Karpas-422 (cell line): ENCODE measurements around the gene DDX56. TPM values are rescaled to one million over a fixed set of nuclear protein-coding genes. Genes with fewer than 3 reads are reported as not detected.

Experiments
- DNase-seq: peaks from one replicate; pipeline ENCODE4 v3.0.0-alpha.2; 2015
- H2AFZ ChIP-seq: fragments of 200-600 bp; sonication (generic); 2 replicates; pipeline ENCODE4 v1.6.1; 2014; ENCODE audit warnings: antibody characterized with exemption, low read length, mixed read lengths
- H3K27ac ChIP-seq: fragments of 200-600 bp; sonication (generic); 2 replicates; pipeline ENCODE4 v1.5.1; 2014; ENCODE audit warnings: mild to moderate bottlenecking, low read length, moderate library complexity
- H3K27me3 ChIP-seq: fragments of 200-600 bp; sonication (generic); 2 replicates; pipeline ENCODE4 v1.6.1; 2014; ENCODE audit warnings: low read length, mixed read lengths
- H3K36me3 ChIP-seq: fragments of 200-600 bp; sonication (generic); 2 replicates; pipeline ENCODE4 v1.6.1; 2014; ENCODE audit warnings: low read length, mixed read lengths; ENCODE audit not compliant: insufficient read depth
- H3K4me1 ChIP-seq: fragments of 200-600 bp; sonication (generic); 2 replicates; pipeline ENCODE4 v1.6.1; 2014; ENCODE audit warnings: mild to moderate bottlenecking, low read length, mixed read lengths
- H3K4me2 ChIP-seq: fragments of 200-600 bp; sonication (generic); 2 replicates; pipeline ENCODE4 v1.6.1; 2014; ENCODE audit warnings: low read length, low read depth, mild to moderate bottlenecking; ENCODE audit not compliant: poor library complexity, severe bottlenecking
- H3K4me3 ChIP-seq: fragments of 200-600 bp; sonication (generic); 2 replicates; pipeline ENCODE4 v1.5.1; 2014; ENCODE audit warnings: mild to moderate bottlenecking, antibody characterized with exemption, low read length, mixed read lengths
- H3K79me2 ChIP-seq: fragments of 200-600 bp; sonication (generic); 2 replicates; pipeline ENCODE4 v1.6.1; 2014; ENCODE audit warnings: mild to moderate bottlenecking, low read length, mixed read lengths
- H3K9ac ChIP-seq: fragments of 200-600 bp; sonication (generic); 2 replicates; pipeline ENCODE4 v1.6.0; 2014; ENCODE audit warnings: low read length
- H3K9me2 ChIP-seq: fragments of 200-600 bp; sonication (generic), shearing (Covaris generic); replicated peaks from 2 replicates; pipeline ENCODE4 v1.6.0; 2014; ENCODE audit warnings: mild to moderate bottlenecking, low read length, moderate library complexity; ENCODE audit not compliant: insufficient read depth
- H3K9me3 ChIP-seq: fragments of 300-700, 200-600 bp; sonication (generic); 2 replicates; pipeline ENCODE4 v1.6.1; 2014; ENCODE audit warnings: low read length, mixed read lengths
- H4K20me1 ChIP-seq: fragments of 200-600 bp; sonication (generic); 2 replicates; pipeline ENCODE4 v1.6.1; 2014; ENCODE audit warnings: mild to moderate bottlenecking, antibody characterized with exemption, low read length, low read depth; ENCODE audit not compliant: insufficient read depth
- total RNA-seq: library from RNA; depleted of rRNA; stranded (reverse); fragments of >200 nt; shearing (Covaris generic); gene quantifications from 2 replicates; pipeline ENCODE4 v1.2.3, GENCODE V29; 2014; ENCODE audit warnings: low replicate concordance

The DDX56 gene
- total RNA-seq, 1 experiment from 2014 or later: 66.8 TPM

DNA sequence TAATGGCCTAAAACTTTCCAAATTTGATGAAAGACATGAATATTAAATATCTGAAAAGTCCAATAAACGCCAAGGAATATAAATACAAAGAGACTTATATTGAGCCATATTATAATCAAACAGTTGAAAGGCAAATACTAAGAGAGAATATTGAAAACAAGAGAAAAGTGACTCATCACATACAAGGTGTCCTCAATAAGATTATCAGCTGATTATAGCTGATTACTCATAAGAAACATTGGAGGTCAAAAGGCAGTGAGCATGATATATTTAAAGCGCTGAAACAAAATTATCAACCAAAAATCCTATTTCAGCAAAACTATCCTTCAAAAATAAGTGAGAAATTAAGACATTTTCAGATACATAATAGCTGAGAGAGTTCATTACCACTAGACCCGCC, 24.8 kb downstream of the DDX56 start:
- no peak overlapping the region for H3K4me3 ChIP-seq
- H3K36me3 ChIP-seq: no peaks in the 10 kb centered on the region
- no peaks in the 10 kb centered on the region for H3K9me3 ChIP-seq
- H3K27ac ChIP-seq: no peak overlapping the region
- no peaks in the 10 kb centered on the region for H3K27me3 ChIP-seq
- H3K4me1 ChIP-seq: no peaks in the 10 kb centered on the region
- no peaks in the 10 kb centered on the region for H3K9me2 ChIP-seq
- DNase-seq: no peak
- no peaks in the 10 kb centered on the region for H4K20me1 ChIP-seq
- H3K79me2 ChIP-seq: no peaks in the 10 kb centered on the region
- no peak overlapping the region for H3K4me2 ChIP-seq
- H2AFZ ChIP-seq: no peak overlapping the region
- no peak overlapping the region for H3K9ac ChIP-seq

DNA sequence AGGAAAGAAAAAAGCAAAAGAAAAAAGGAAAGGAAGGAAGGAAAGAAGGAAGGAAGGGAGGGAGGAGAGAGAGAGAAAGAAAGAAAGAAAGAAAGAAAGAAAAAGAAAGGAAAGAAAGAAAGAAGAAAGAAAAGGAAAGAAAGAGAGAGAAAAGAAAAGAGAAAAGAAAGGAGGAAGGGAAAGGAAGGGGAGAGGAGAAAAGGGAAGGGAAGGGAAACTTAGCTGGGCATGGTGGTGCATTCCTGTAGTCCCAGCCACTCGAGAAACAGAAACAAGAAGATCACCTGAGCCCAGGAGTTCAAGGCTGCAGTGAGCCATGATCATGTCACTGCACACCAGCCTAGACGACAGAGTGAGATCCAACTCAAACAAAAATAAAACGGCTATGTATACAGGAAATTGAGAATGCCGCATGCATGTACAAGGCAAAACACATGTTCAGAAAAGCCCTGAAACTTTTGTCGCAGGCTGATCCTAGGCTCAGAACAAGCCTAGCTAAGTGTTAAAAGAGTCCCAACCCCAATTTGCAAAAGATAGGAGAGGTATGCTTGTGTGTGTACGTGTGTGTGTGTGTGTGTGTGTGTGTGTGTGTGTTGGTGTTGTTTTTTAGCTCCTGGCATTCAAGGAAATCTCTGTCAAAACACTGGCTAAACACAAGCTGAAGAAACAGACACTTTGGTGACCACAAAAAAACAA, 26.0 kb downstream of the DDX56 start:
- Histone ChIP-seq H3K9me2 (no peaks in the 10 kb centered on the region), H4K20me1 (no peaks in the 10 kb centered on the region), H3K27ac (no peak overlapping the region), H3K9ac (no peak overlapping the region), H3K27me3 (no peaks in the 10 kb centered on the region), H3K4me1 (no peaks in the 10 kb centered on the region), H3K79me2 (no peaks in the 10 kb centered on the region), H2AFZ (no peak overlapping the region), H3K4me2 (no peak overlapping the region), H3K36me3 (no peaks in the 10 kb centered on the region), H3K4me3 (no peak overlapping the region), H3K9me3 (no peaks in the 10 kb centered on the region)
- DNase-seq: no peak

DNA sequence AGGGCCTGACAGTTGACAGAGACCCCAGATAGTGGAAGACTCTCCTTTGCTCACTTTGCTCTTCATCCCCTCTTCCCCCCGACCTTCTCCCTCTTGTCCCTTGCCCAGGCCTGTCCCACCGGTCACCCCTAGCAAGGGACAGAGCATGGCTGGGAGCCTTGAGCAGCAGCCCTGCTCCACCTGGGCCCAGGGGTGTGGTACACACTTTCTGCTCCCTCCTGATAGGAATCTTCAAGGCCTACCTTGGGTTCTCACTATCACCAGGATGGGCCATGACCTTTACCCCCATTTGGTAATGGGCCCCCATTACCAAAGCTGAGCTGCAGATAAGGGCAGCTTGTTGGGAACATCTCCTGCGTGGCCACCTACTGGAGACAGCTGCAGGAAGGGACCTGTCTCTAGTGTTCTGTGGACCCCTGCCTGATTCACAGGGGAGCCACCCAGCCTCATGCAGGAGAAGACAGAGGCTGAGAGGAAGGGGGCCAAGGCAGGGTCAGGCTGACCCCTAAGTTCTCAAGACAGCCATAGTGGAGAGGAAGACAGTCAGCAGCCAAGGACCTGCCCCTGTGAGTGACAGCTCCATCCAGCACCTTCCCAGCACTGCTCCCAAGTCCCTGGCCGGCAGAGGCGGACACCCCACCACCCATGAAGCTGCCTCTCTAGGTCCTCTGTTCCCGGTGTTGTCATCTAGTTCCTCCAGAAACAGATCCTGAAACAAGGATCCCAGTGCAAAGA, 31.7 kb downstream of the DDX56 start:
- Histone ChIP-seq H3K36me3 (no peaks in the 10 kb centered on the region), H3K9me2 (no peaks in the 10 kb centered on the region), H2AFZ (no peak overlapping the region), H3K9me3 (no peaks in the 10 kb centered on the region), H3K4me3 (no peak overlapping the region), H3K4me2 (no peak overlapping the region), H4K20me1 (no peaks in the 10 kb centered on the region), H3K4me1 (no peaks in the 10 kb centered on the region), H3K9ac (no peak overlapping the region), H3K27ac (no peak overlapping the region), H3K27me3 (no peaks in the 10 kb centered on the region), H3K79me2 (no peaks in the 10 kb centered on the region)
- no peak for DNase-seq

DNA sequence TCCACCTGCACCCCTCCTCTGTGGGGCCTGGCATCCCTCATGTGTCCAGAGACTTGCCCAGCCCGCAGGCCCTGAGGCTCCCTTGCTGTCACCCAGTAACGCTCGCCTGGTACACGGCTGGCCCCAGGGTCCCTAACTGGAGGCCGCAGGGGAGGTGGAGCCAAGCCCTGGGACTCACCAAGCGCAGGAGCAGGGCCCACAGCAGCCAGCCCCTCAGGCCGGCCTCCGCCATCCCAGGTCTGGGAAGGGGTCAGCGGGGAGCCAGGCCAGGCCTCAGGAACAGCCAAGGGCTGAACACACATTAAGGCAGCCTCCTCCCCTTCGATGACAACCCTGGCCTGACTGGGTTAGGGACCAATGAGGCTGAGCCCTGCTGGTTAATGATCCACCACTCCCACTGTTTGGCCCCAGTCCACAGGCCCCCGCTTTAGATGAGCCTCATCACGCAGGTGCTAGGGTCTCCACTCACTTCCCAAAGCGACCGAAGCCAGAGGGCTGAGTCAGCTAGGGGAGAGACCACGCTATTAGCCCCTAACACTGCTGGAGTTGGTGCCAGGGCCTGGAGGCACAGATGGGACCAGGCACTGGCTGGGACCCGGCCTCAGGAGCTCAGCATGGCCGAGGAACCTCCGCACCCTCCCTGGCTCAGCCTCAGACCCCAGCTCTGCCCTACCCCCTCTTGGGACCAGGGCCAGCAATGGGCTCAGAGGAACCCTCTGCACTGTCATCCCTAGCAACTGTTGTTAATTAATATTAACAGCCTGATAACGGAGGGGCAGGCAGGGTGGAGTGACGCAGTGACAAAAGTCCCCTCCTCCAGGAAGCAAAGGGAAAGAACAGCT, 32.5 kb downstream of the DDX56 start, which contains the start of gene NPC1L1:
Gene NPC1L1 (minus strand): TSS at position 303 of the 842 bp plus-strand sequence. CDS start 71 bp downstream, at position 232.
- H3K9me2 ChIP-seq: no peaks in the 10 kb centered on the region
- no peak within 1 kb of the TSS for H3K27ac ChIP-seq
- H3K4me3 ChIP-seq: no peak within 1 kb of the TSS
- no peak within 1 kb of the TSS for H2AFZ ChIP-seq
- H3K27me3 ChIP-seq: no peaks in the 10 kb centered on the region
- no peaks in the 10 kb centered on the region for H4K20me1 ChIP-seq
- no peaks in the 10 kb centered on the region for H3K4me1 ChIP-seq
- DNase-seq: no peak
- no peaks in the 10 kb centered on the region for H3K79me2 ChIP-seq
- no peak within 1 kb of the TSS for H3K4me2 ChIP-seq
- H3K9ac ChIP-seq: no peak within 1 kb of the TSS
- H3K9me3 ChIP-seq: no peaks in the 10 kb centered on the region
- no peaks in the 10 kb centered on the region for H3K36me3 ChIP-seq

DNA sequence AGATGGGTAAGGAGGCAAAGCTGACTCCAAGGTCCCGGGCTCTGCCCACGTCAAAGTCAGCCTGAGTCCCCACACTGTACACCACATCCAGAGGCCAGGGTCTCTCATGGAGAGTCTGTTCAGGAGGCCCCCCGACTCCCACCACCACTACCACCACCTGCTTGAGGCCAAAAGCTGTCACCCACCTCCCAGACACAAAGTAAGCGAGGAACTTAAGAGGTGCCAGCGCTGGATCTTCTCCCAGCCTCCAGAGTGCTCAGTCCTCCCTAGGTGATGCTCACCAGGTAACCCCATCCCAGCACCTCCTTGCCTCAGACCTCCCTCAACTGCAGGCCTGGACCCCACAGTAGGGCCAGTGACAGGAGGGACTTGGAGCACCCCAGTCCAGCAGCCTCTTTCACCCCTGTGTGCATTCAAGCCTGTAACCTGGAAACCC, 33.1 kb downstream of the DDX56 start:
- no peaks in the 10 kb centered on the region for H3K79me2 ChIP-seq
- H4K20me1 ChIP-seq: no peaks in the 10 kb centered on the region
- no peak overlapping the region for H3K4me3 ChIP-seq
- H3K4me2 ChIP-seq: no peak overlapping the region
- H3K9ac ChIP-seq: no peak overlapping the region
- DNase-seq: no peak
- no peaks in the 10 kb centered on the region for H3K27me3 ChIP-seq
- no peak overlapping the region for H2AFZ ChIP-seq
- H3K4me1 ChIP-seq: no peaks in the 10 kb centered on the region
- no peak overlapping the region for H3K27ac ChIP-seq
- no peaks in the 10 kb centered on the region for H3K9me3 ChIP-seq
- no peaks in the 10 kb centered on the region for H3K9me2 ChIP-seq
- no peaks in the 10 kb centered on the region for H3K36me3 ChIP-seq

DNA sequence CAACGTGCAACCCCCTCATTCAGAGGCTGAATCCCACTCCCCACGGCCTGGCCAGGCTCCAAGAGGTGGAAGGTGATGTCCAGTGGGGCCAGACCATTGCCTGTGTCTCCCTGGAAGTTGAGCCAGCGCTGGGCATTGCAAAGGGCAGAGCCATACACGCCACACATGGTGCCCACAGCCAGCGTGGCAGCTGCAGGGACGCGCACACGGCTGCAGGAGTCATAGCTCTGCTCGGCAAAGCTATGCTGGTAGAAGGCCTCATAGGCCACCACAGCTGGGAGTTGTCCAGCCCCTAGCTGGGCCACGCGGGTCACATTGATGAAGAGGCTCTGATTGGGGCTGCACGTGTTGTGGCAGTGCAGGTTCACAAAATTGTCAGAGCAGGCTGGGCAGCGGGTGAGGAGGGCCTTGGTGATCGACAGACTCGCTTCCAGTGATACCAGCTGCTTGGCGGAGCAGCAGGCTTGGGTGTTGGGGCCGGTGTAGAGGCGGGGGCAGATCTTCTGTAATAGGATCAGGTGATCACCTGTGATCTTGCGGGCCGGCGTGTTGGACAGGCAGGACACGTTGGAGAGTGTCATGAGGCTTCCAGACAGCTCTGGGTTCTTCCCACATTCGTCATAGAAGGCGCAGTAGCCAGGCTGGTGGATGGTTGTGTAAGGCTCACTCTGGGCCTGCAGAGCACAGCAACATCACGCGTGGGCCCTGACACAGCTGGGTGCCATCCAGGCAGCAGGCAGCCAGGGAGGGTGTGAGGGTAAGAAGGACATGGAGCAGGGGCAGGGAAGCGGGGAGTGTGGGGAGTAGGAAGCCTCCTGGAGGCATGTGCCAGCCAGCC, 33.8 kb downstream of the DDX56 start:
- H3K36me3 ChIP-seq: no peaks in the 10 kb centered on the region
- no peak for DNase-seq
- no peaks in the 10 kb centered on the region for H3K9me3 ChIP-seq
- H3K79me2 ChIP-seq: no peaks in the 10 kb centered on the region
- H3K27ac ChIP-seq: no peak overlapping the region
- no peaks in the 10 kb centered on the region for H3K9me2 ChIP-seq
- no peak overlapping the region for H3K9ac ChIP-seq
- no peaks in the 10 kb centered on the region for H4K20me1 ChIP-seq
- H2AFZ ChIP-seq: no peak overlapping the region
- H3K4me1 ChIP-seq: no peaks in the 10 kb centered on the region
- H3K27me3 ChIP-seq: no peaks in the 10 kb centered on the region
- H3K4me2 ChIP-seq: no peak overlapping the region
- H3K4me3 ChIP-seq: no peak overlapping the region

DNA sequence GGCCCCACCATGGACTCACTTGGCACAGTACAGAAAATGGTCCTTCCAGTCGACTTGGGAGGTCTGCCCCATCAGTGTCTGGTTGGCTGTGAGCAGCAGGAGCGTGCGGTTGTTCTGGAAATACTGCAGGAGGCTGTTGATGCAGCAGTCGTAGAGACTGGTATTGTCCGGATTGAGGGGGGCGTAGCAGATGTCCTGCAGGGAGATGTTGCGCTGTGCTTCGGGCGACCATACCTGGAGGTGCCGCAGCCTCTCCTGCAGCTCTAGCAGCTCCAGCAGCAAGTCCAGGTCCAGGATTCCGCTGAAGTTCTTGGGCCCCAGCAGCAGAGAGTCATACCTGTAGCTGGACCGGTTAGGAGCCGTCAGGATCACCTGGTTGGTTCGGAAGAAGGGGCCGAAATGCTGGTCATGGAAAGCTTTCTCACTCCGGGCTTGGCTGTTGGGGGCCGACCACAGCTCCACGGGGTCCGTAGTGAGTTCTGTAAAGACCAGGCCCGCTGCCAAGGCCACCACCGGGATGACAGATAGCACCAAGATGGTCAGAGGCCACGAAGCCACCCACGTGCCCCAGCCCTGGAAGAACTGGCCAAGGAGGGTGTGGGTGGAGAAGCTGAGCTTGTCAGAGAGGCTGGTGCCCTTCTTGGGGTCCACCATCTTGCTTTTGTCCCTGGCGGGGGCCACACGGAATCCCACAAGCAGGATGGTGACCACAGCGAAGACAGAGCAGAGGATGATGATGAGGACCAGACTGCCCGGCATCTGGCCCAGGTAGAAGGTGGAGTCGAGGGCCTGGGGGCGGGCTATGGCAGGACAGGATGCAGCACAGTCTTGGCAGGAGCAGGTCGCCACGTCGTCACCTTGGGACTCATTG, 34.7 kb downstream of the DDX56 start:
- Histone ChIP-seq H3K4me1 (no peaks in the 10 kb centered on the region), H3K9me3 (no peaks in the 10 kb centered on the region), H3K36me3 (no peaks in the 10 kb centered on the region), H4K20me1 (no peaks in the 10 kb centered on the region), H3K4me3 (no peak overlapping the region), H3K27ac (no peak overlapping the region), H3K9ac (no peak overlapping the region), H3K79me2 (no peaks in the 10 kb centered on the region), H3K27me3 (no peaks in the 10 kb centered on the region), H2AFZ (no peak overlapping the region), H3K4me2 (no peak overlapping the region), H3K9me2 (no peaks in the 10 kb centered on the region)
- DNase-seq: no peak
